ENCODE results near the gene SETSIP. TPM values are rescaled to one million over a fixed set of nuclear protein-coding genes. Genes with fewer than 3 reads are reported as not detected.
"Not testable (repeated sequence)": the region's sequence is repeated elsewhere in the genome, so short reads cannot be mapped to it uniquely, and the experiment has no call there.

Gene SETSIP
- total RNA-seq, 3 donors from 2014 or later (not counting 1 experiment from before 2014, with no cell fraction given): not detected

DNA sequence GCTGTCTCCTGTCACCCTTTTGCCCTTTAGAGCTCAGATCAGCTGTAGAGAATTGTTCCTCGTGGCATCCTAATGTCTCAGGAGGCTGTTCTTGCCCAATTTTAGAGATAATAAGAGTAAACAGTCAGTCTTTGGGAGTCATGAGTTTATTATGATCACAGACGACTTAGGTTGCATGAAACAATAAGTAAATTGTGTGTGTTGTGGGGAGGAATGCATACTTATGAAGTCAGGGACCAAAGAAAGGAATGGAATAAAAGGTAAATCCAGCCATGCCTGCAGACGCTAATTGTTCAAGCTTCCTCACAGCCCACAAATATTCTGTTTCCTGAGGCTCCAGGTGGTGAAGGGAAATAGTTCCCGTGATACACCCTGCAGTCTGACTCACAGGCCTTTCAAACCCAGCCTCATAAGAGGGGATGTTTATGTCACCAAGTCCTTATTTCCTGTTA lies 44.5 kb downstream of the SETSIP start:
- no peak overlapping the region for H3K27ac ChIP-seq (ENCODE audit: low read length)
- peak overlapping the region; percentile 47 for H3K4me3 ChIP-seq (ENCODE audit: low read length)
- Mint-ChIP-seq H3K9me3 (no peaks in the 10 kb centered on the region), H3K4me1 (peaks cover 15 to 24% of the 10 kb centered on the region in 2 donors), H3K4me3 (peak overlapping the region; percentile 82), H3K36me3 (no peaks in the 10 kb centered on the region), H3K27ac (peak overlapping the region in 1 of 2 donors; percentile 15), H3K27me3 (ENCODE audit: low read depth in 2 of 2) (peaks cover 4 to 14% of the 10 kb centered on the region in 2 donors)
- peak in 1 of 2 donors; percentile 14 for DNase-seq
- H3K27me3 ChIP-seq (ENCODE audit: control insufficient read depth, insufficient read depth, low read length): peaks cover 13% of the 10 kb centered on the region
- H3K4me1 ChIP-seq (ENCODE audit: control insufficient read depth, insufficient read depth, low read length): peaks cover 11% of the 10 kb centered on the region
- H3K9me3 ChIP-seq (ENCODE audit: control insufficient read depth, insufficient read depth, low read length): no peaks in the 10 kb centered on the region
- intact Hi-C loops (cut with micrococcal nuclease): no loop called here
- TF ChIP-seq, protein P1, sequence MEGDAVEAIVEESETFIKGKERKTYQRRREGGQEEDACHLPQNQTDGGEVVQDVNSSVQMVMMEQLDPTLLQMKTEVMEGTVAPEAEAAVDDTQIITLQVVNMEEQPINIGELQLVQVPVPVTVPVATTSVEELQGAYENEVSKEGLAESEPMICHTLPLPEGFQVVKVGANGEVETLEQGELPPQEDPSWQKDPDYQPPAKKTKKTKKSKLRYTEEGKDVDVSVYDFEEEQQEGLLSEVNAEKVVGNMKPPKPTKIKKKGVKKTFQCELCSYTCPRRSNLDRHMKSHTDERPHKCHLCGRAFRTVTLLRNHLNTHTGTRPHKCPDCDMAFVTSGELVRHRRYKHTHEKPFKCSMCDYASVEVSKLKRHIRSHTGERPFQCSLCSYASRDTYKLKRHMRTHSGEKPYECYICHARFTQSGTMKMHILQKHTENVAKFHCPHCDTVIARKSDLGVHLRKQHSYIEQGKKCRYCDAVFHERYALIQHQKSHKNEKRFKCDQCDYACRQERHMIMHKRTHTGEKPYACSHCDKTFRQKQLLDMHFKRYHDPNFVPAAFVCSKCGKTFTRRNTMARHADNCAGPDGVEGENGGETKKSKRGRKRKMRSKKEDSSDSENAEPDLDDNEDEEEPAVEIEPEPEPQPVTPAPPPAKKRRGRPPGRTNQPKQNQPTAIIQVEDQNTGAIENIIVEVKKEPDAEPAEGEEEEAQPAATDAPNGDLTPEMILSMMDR (IDR thresholded peaks at IDR 0.05): no peak
- WGBS (ENCODE audit: insufficient coverage): 15% methylated on average over 3 of the region's 4 CpGs
- H3K36me3 ChIP-seq (ENCODE audit: control insufficient read depth, insufficient read depth, low read length): no peaks in the 10 kb centered on the region
- peak in 1 of 3 donors; percentile 50 for ATAC-seq

DNA sequence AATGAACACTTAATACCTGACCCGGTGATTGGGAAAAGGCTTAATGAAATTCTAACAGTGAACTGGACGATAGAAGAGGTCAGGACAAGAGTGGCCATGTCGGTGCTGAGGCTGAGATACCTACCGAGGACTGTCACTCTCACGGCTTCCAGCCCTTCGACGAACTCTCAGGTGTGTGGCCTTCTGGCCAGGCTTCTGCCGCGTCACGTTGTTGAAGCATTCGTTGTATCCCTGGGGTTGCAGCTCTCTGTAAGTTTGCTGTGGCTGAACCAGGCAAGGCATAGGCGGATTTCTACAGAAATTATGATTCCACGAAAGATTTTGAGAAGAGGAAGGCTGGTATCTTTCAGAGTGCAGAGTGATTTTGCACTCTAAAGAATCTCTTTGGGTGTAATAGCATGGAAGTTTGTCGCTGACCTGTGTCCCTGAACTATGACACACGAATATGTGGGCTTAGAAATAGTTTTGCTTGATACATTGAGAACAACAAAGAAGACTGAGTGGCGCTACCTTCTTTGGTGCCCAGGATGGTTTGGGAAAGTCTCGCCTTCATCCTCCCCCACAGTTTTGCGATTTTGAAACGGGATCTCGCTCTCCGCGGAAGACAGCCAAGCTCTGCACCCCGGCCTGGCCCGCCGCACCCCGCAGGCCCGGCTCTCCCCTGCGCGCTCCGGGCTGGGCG lies 45.8 kb downstream of the SETSIP start:
- peak overlapping the region; percentile 82 for H3K4me3 Mint-ChIP-seq
- peak overlapping the region; percentile 14 for H3K4me3 ChIP-seq (ENCODE audit: low read length)
- H3K27ac ChIP-seq (ENCODE audit: low read length): no peak overlapping the region
- DNase-seq (no peak), ATAC-seq (no peak)
- peaks cover 15 to 24% of the 10 kb centered on the region in 2 donors for H3K4me1 Mint-ChIP-seq
- H3K9me3 Mint-ChIP-seq: no peaks in the 10 kb centered on the region
- H3K4me1 ChIP-seq (ENCODE audit: control insufficient read depth, insufficient read depth, low read length): peaks cover 11% of the 10 kb centered on the region
- 48% methylated on average over 31 of the region's 31 CpGs for WGBS (ENCODE audit: insufficient coverage)
- peaks cover 4 to 14% of the 10 kb centered on the region in 2 donors for H3K27me3 Mint-ChIP-seq (ENCODE audit: low read depth in 2 of 2)
- no peaks in the 10 kb centered on the region for H3K36me3 Mint-ChIP-seq
- intact Hi-C loops (cut with micrococcal nuclease): no loop called here
- peaks cover 13% of the 10 kb centered on the region for H3K27me3 ChIP-seq (ENCODE audit: control insufficient read depth, insufficient read depth, low read length)
- H3K36me3 ChIP-seq (ENCODE audit: control insufficient read depth, insufficient read depth, low read length): no peaks in the 10 kb centered on the region
- peak overlapping the region in 1 of 2 donors; percentile 15 for H3K27ac Mint-ChIP-seq
- no peaks in the 10 kb centered on the region for H3K9me3 ChIP-seq (ENCODE audit: control insufficient read depth, insufficient read depth, low read length)
- TF ChIP-seq, protein P1 (IDR thresholded peaks at IDR 0.05): no peak

DNA sequence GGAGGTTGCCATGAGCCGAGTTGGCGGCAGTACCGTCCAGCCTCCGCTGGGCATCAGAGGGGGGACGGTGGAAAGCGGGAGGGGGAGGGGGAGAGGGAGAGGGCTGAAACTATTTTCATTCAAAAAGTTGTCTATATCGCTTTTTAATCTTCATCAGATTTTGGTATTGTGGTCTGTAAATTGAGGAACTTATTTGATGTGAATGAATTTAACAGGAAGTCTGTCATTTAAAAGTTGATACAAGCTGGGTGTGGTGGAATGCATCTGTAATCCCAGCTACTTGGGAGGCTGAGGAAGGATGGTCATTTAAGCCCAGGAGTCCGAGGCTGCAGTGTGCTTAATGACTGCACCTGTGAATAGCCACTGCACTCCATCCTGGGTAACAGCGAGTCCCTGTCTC lies 48.4 kb downstream of the SETSIP start:
- H3K36me3 ChIP-seq (ENCODE audit: control insufficient read depth, insufficient read depth, low read length): no peaks in the 10 kb centered on the region
- no peaks in the 10 kb centered on the region for H3K9me3 ChIP-seq (ENCODE audit: control insufficient read depth, insufficient read depth, low read length)
- intact Hi-C loops (cut with micrococcal nuclease): no loop called here
- Mint-ChIP-seq H3K4me1 (peaks cover 14 to 22% of the 10 kb centered on the region in 2 donors), H3K9me3 (no peaks in the 10 kb centered on the region), H3K36me3 (no peaks in the 10 kb centered on the region), H3K27me3 (ENCODE audit: low read depth in 2 of 2) (peaks cover 4 to 14% of the 10 kb centered on the region in 2 donors), H3K27ac (no peak overlapping the region), H3K4me3 (no peak overlapping the region)
- 65% methylated on average over 9 of the region's 9 CpGs for WGBS (ENCODE audit: insufficient coverage)
- H3K4me3 ChIP-seq (ENCODE audit: low read length): no peak overlapping the region
- peaks cover 13% of the 10 kb centered on the region for H3K27me3 ChIP-seq (ENCODE audit: control insufficient read depth, insufficient read depth, low read length)
- no peak for ATAC-seq
- no peak overlapping the region for H3K27ac ChIP-seq (ENCODE audit: low read length)
- peaks cover 11% of the 10 kb centered on the region for H3K4me1 ChIP-seq (ENCODE audit: control insufficient read depth, insufficient read depth, low read length)
- TF ChIP-seq, protein P1 (IDR thresholded peaks at IDR 0.05): no peak
- no peak for DNase-seq

DNA sequence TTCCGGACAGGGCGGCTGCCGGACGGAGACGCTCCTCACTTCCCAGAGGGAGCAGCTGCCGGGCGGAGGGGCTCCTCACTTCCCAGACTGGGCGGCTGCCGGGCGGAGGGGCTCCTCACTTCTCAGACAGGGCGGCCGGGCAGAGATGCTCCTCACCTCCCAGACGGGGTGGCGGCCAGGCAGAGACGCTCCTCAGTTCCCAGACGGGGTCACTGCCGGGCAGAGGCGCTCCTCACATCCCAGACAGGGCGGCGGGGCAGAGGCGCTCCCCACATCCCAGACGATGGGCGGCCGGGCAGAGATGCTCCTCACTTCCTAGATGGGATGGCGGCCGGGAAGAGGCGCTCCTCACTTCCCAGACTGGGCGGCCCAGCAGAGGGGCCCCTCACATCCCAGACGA lies 49.2 kb downstream of the SETSIP start:
- H3K9me3 Mint-ChIP-seq; H3K4me3 ChIP-seq (ENCODE audit: low read length); intact Hi-C loops (cut with micrococcal nuclease); H3K9me3 ChIP-seq (ENCODE audit: control insufficient read depth, insufficient read depth, low read length); H3K27ac ChIP-seq (ENCODE audit: low read length); H3K36me3 ChIP-seq (ENCODE audit: control insufficient read depth, insufficient read depth, low read length); H3K27ac Mint-ChIP-seq; ATAC-seq; H3K4me3 Mint-ChIP-seq; DNase-seq; H3K36me3 Mint-ChIP-seq: not testable (repeated sequence)
- Mint-ChIP-seq H3K4me1 (peaks cover 10 to 17% of the 10 kb centered on the region in 2 donors), H3K27me3 (ENCODE audit: low read depth in 2 of 2) (peaks cover 4 to 14% of the 10 kb centered on the region in 2 donors)
- Histone ChIP-seq H3K4me1 (ENCODE audit: control insufficient read depth, insufficient read depth, low read length) (peaks cover 11% of the 10 kb centered on the region), H3K27me3 (ENCODE audit: control insufficient read depth, insufficient read depth, low read length) (peaks cover 13% of the 10 kb centered on the region)
- WGBS (ENCODE audit: insufficient coverage): 95% methylated on average over 29 of the region's 29 CpGs

Other genes starting within 250 kb of the SETSIP start
- 100 to 1,000 TPM; 225 to 274 (median 243) TPM for gene TGFBR3, start 189.3 kb downstream of the SETSIP start, total RNA-seq
- not detected for gene BRDT, start 126.0 kb downstream of the SETSIP start, total RNA-seq
- 1 to 10 TPM; 2.3 to 3.8 (median 2.7) TPM for gene EPHX4, start 45.4 kb downstream of the SETSIP start, total RNA-seq
- 1 to 10 TPM; 3.7 to 5.7 (median 4.0) TPM for gene BTBD8, start 4.9 kb upstream of the SETSIP start, total RNA-seq
- gene C1orf146, start 142.5 kb upstream of the SETSIP start, total RNA-seq: not detected
- 10 to 100 TPM; 19.8 to 25.9 (median 19.9) TPM for gene GLMN, start 223.6 kb upstream of the SETSIP start, total RNA-seq
- 10 to 100 TPM; 39.4 to 45.7 (median 39.8) TPM for gene RPAP2, start 223.6 kb upstream of the SETSIP start, total RNA-seq